Activated CD8-positive, alpha-beta T cell treated with anti-CD3 and anti-CD28 coated beads for 36 hours (primary cell): ENCODE data around the gene KRTAP3-1. TPM values are rescaled to one million over a fixed set of nuclear protein-coding genes. Genes with fewer than 3 reads are reported as not detected.
"Not testable (repeated sequence)": the region's sequence is repeated elsewhere in the genome, so short reads cannot be mapped to it uniquely, and the experiment has no call there.

Experiments used
- ATAC-seq: fragments of 200-7000 bp; cut with Tn5 transposase; one replicate; pipeline ENCODE4 v1.10.0; 2021; ENCODE audit warnings: mild to moderate bottlenecking, moderate library complexity
- CTCF ChIA-PET: fragments of 350-600 bp; sonication (Branson Sonifier 250); formaldehyde crosslinking; loops from one replicate; lab custom pipeline; 2021; ENCODE audit warnings: antibody characterized with exemption; lab: Charles Lee
- POLR2A ChIA-PET: fragments of 350-600 bp; sonication (Branson Sonifier 250); formaldehyde crosslinking; loops from one replicate; lab custom pipeline; 2021; ENCODE audit warnings: antibody characterized with exemption; lab: Charles Lee
- DNase-seq: peaks from one replicate; pipeline ENCODE4 v3.0.0-alpha.2; 2020
- H3K27ac Mint-ChIP-seq: one replicate; pipeline ENCODE4 v1.8.0; 2021; ENCODE audit warnings: mild to moderate bottlenecking, mixed read lengths
- H3K27me3 Mint-ChIP-seq: one replicate; pipeline ENCODE4 v1.8.0; 2021; ENCODE audit warnings: mixed read lengths
- H3K36me3 Mint-ChIP-seq: one replicate; pipeline ENCODE4 v1.8.0; 2021; ENCODE audit warnings: low read depth, mixed read lengths
- H3K4me1 Mint-ChIP-seq: one replicate; pipeline ENCODE4 v1.8.0; 2021; ENCODE audit warnings: low read depth, mixed read lengths
- H3K4me3 Mint-ChIP-seq: one replicate; pipeline ENCODE4 v1.8.0; 2021; ENCODE audit warnings: mild to moderate bottlenecking, moderate library complexity, mixed read lengths
- H3K9me3 Mint-ChIP-seq: one replicate; pipeline ENCODE4 v1.8.0; 2021; ENCODE audit warnings: mixed read lengths
- CTCF ChIP-seq: fragments of 200-600 bp; IDR thresholded peaks from one replicate; pipeline ENCODE4 v1.8.0; 2022; ENCODE audit warnings: antibody characterized with exemption, mild to moderate bottlenecking
- intact Hi-C: fragments of 100-400 bp; cut with micrococcal nuclease; formaldehyde crosslinking; loops from one replicate; pipeline ENCODE4 v1.10.0; 2022
- total RNA-seq, 2 experiments: library from RNA; stranded (reverse); gene quantifications; one replicate each; pipeline ENCODE4 v1.2.3, GENCODE V29; 2021

KRTAP3-1 gene
- total RNA-seq, 2 experiments from 2014 or later: not detected

DNA sequence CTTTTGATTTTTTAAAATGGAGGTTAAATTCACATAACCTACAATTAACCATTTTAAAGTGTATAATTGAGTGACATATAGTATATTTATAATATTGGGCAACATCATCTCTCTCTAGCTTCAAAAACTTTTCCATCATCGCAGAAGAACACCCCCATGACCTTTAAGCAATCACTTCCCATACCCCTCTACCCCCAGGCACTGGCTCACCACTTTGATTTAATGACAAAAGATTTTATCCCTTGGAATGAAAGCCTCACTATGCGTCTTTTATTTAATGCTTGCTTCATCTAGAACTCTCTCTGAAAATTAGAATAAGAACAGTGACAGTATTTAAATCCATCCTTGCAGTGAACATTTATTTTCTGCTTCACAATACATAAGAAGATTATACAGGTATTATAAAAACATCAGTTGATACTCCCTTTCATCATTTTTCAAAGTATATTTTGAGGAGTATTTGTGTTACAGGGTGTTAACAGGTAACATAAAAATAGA lies 29.0 kb upstream of the KRTAP3-1 start:
- Mint-ChIP-seq H3K9me3 (peaks cover 1% of the 10 kb centered on the region), H3K27ac (no peak overlapping the region), H3K36me3 (no peaks in the 10 kb centered on the region), H3K27me3 (peaks cover 3% of the 10 kb centered on the region), H3K4me1 (no peaks in the 10 kb centered on the region), H3K4me3 (no peak overlapping the region)
- ATAC-seq: no peak
- POLR2A ChIA-PET: no interaction called here
- intact Hi-C loops: no loop called here
- CTCF ChIA-PET: interaction anchor here (0.8 kb wide), 1 partner anchor 21 kb away, joined by 3 read pairs; no protein-coding TSS in a partner anchor
- no peak for TF ChIP-seq CTCF
- no peak for DNase-seq

GRCh38 chr17:41034346-41034935 lies 25.5 kb upstream of the KRTAP3-1 start, which contains the start of gene KRTAP1-3:
Gene KRTAP1-3, minus strand, starts transcription at chr17:41034874. Its CDS starts 53 bp downstream, at chr17:41034821.
- H3K4me3 Mint-ChIP-seq, POLR2A ChIA-PET, DNase-seq, H3K4me1 Mint-ChIP-seq, H3K36me3 Mint-ChIP-seq, CTCF ChIA-PET, H3K9me3 Mint-ChIP-seq, intact Hi-C loops, ATAC-seq, H3K27ac Mint-ChIP-seq: not testable (repeated sequence)
- H3K27me3 Mint-ChIP-seq: peaks cover 13% of the 10 kb centered on the region

GRCh38 chr17:41029633-41030245 lies 20.8 kb upstream of the KRTAP3-1 start, which contains the start of gene KRTAP1-4:
Gene KRTAP1-4, minus strand, starts transcription at chr17:41030195. Its CDS starts 117 bp downstream, at chr17:41030078.
- no peak within 1 kb of the TSS for H3K4me3 Mint-ChIP-seq
- no peaks in the 10 kb centered on the region for H3K9me3 Mint-ChIP-seq
- ATAC-seq (no peak), DNase-seq (no peak)
- H3K4me1 Mint-ChIP-seq: no peaks in the 10 kb centered on the region
- POLR2A ChIA-PET: no interaction called here
- no peak for TF ChIP-seq CTCF
- H3K27ac Mint-ChIP-seq: no peak within 1 kb of the TSS
- H3K27me3 Mint-ChIP-seq: peaks cover 19% of the 10 kb centered on the region
- no peaks in the 10 kb centered on the region for H3K36me3 Mint-ChIP-seq
- CTCF ChIA-PET: no interaction called here
- intact Hi-C loops: no loop called here

GRCh38 chr17:41026715-41027471 lies 18.0 kb upstream of the KRTAP3-1 start, which contains the start of gene KRTAP1-5:
Gene KRTAP1-5, minus strand, starts transcription at chr17:41027208. Its CDS starts 53 bp downstream, at chr17:41027155.
- H3K27ac Mint-ChIP-seq: no peak within 1 kb of the TSS
- DNase-seq (no peak), ATAC-seq (no peak)
- no peaks in the 10 kb centered on the region for H3K36me3 Mint-ChIP-seq
- H3K4me3 Mint-ChIP-seq: no peak within 1 kb of the TSS
- no peaks in the 10 kb centered on the region for H3K9me3 Mint-ChIP-seq
- peaks cover 17% of the 10 kb centered on the region for H3K27me3 Mint-ChIP-seq
- POLR2A ChIA-PET: no interaction called here
- CTCF ChIA-PET: no interaction called here
- intact Hi-C loops: no loop called here
- no peaks in the 10 kb centered on the region for H3K4me1 Mint-ChIP-seq
- no peak for TF ChIP-seq CTCF

- no peak for TF ChIP-seq CTCF
- no peak for ATAC-seq
- Mint-ChIP-seq H3K36me3 (no peaks in the 10 kb centered on the region), H3K4me3 (no peak overlapping the region), H3K4me1 (no peaks in the 10 kb centered on the region), H3K27me3 (peaks cover 6% of the 10 kb centered on the region), H3K9me3 (no peaks in the 10 kb centered on the region), H3K27ac (no peak overlapping the region)
- no peak for DNase-seq
- CTCF ChIA-PET: no interaction called here
- POLR2A ChIA-PET: no interaction called here
- intact Hi-C loops: no loop called here
These were observed 15.8 kb upstream of the KRTAP3-1 start for GRCh38 chr17:41024697-41025096.
